Eye (tissue), 1 donor: ENCODE measurements around the gene HSD17B8.

Source experiments
- DNase-seq: peaks from one replicate; pipeline ENCODE4 v3.0.0-alpha.2; 2015

Gene HSD17B8

DNA sequence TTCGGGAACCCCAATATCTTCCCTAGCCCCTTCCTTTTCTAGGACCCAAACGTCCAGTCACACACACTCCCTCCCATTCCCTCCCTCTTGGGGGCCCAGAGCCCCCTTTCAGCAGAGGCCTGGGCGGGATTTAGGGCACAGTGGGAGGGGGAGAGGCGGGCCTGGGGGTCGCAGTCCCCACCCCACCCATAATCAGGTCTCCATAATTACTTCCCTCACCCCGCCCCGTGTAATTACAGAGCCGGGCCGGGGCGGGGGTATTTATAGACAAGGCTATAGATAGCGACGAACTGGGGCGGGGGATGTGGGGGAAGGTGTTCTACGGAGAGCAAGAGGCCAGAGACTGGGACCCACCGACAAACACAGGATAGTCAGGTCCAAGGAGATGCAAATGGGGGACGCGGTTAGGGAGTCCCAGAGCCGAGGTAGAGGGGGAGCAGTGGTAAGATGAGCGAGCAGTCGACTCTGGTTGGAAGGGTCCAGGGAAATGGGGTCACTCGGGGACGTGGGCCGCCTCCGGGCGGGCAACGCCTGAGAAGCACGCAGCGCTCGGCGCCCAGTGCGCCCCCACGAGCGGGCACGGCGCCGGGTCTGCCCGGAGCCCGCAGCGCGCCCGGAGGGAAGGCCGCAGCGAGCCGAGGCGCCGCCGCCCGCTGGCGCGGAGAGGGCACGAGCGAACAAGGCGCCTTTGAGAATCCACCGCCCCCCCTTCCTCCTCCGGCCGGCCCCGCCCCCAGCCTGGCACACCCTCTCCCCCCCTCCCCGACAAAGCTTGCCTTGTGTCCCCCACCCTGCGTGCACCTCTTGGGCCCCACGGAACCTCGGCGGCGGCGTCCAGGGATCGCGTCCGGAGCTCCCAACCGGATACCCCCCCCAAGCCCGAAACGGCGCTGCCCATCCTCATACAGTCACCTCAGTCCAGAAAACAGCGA lies 11.5 kb upstream of the HSD17B8 start:
- peak; percentile 60 for DNase-seq

DNA sequence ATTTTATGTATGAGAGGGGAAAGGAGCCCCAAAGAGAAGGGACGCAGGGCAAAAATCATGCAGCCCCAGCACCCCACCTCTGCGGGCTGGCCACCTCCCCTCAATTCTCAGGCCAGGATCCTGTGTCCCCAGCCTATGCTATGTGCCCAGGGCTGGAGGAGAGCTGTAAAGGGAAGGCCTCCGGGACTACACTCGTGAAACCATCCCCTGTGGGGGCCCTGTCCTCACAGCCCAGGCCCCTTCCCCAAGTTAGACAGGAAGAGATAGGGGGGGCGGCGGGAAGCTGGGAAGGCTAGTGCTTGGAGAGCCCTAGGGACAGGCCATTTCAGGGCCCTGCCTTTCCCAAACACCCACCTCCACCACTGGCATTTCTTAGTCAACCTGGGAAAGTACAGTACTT lies 10.8 kb upstream of the HSD17B8 start:
- no peak for DNase-seq

DNA sequence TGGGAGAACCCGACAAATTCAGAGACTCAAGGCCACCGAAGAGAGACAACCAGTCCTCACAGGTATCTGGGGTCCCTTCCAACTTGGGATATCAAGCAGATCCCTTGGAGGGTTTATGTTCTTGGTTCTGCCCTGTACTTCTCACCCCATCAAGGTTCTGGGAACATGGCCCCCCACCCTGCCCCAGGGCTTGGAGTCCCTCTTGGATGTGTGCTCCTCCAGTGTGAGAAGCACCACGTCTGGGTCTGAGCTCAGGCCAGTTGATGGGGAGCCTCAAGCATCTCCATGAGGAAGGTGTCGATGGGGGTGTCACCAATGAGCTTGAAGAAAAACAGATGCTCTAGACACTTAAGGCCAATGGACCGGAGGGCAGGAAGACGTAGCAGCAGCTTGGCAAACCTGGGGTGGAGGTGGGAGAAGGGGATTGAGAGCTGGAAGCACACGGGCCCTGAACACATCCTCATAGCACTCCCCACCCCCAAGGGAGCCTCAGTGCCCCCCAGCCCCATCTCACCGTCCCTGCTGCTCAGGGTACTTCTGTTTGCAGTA lies 9.9 kb upstream of the HSD17B8 start:
- DNase-seq, result no peak

DNA sequence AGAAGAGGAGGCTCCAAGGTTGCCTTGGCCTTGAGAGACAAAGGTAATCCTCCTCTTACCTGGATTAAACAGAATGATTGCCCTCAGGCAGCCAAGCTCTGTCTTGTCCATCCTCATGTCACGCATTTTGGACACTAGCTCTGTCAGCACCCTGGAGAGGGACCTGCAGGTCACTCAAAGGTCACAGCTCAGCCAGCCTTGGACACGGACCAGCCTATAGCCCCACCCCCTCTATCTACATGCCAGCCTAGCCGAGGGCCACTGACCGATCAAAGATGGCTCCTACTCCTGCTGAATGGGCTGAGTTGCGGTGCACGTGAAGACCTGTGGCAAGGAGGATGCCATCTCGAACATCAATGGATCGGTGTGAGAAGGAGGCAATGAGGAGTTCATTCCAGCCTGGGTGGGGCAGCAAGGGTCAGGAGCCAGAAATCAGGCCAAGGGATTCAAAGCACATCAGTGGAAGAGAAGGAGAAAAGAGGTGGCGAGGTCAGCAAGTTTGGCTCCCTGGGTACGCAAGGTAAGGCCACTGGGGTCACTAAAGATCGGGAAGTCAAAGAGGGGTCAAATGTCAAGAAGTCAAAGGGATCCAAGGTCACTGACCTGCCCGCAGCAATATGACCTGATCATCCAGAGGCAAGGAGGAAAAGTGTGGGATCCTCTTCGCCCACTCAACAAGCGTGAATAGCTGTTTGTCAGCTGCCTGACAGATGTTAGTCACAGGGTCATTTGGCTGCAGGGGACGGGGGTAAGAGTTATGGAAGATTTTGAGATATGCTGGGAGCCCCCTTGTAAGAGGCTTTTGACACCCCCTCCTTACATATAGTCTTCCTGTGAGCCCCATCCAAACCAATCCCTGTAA lies 8.9 kb upstream of the HSD17B8 start:
- DNase-seq, result no peak

DNA sequence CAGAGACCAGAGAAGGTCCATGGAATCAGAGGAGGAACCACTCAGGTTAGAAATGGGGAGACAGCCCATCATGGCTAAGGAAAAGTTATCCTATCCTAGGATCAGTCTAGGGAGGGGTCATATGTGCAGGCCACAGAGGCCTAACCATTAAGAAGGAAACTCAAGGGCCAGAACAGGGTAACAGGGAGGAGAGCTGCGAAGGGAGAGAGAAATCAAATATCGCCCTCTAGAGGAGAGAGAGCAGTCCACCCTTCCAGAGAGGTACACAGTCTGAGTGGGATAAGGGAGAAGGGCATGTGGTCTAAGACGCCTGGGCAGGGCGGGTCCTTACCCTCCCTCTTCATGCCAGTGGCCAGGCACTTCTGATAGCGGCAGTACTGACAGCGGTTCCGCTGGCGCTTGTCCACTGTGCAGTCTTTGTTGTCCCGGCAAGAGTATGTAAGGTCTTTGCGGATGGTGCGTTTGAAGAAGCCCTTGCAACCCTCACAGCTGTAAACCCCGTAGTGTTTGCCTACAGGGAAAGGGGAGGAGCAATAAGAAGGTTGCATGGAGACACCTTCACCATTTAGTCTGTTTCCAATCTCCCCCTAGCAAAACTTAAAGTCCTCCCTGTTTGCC lies 6.9 kb upstream of the HSD17B8 start:
- DNase-seq, result peak; percentile 69

DNA sequence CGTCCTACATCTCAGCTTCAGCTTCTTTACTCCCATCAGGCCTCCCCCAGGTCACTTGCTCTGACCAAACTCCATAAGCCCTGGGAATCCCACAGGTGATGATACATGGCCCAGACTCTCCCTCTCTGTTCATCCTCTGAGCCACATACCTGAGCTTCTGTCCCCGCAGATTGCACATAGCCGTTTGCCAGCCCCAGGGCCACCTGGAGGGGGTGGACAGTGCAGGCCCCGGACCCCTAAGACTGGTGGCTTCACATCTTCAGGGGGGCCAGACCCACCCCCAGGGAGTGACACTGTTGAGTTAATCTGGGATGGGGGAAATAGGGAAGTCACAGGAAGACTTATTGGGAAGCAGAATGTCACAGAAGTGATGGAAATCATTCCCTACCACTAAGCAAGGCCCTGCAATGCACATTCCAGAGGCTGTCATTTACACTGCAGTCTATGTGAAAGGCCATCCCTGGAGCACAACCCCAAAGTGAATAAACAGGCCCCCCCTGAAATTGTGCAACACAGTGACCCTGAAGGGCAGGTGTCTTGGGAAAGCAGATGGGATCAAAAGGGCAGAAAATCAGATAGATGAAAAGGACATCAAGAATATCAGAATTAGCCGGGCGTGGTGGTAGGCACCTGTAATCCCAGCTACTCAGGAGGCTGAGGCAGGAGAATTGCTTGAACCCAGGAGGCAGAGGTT lies 6.1 kb upstream of the HSD17B8 start:
- no peak for DNase-seq

DNA sequence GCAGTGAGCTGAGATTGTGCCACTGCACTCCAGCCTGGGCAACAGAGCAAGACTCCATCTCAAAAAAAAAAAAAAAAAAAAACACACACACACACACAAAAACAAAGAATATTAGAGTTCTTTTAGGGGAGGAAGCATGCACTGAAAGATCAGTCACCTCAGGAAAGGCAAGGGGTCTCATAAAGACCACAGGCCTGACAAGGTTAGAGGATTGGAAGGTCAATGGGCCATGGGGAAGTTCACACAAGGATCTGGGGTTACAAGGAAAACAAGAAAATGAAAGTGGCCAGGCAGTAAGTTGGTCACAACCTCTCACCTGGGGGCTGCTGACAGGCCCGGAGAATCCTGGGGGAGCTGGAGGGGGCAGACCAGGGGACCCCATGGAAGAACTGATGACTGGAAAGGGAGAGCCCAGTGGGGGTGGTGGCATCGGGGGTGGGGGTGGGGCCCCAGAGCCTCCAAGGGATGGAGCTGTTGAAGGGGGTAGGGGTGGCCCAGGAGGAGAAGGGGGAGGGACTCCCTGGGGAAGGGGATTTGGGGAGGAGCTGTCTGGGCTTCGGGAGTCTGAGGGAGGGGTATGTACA lies 5.5 kb upstream of the HSD17B8 start:
- DNase-seq, result no peak

DNA sequence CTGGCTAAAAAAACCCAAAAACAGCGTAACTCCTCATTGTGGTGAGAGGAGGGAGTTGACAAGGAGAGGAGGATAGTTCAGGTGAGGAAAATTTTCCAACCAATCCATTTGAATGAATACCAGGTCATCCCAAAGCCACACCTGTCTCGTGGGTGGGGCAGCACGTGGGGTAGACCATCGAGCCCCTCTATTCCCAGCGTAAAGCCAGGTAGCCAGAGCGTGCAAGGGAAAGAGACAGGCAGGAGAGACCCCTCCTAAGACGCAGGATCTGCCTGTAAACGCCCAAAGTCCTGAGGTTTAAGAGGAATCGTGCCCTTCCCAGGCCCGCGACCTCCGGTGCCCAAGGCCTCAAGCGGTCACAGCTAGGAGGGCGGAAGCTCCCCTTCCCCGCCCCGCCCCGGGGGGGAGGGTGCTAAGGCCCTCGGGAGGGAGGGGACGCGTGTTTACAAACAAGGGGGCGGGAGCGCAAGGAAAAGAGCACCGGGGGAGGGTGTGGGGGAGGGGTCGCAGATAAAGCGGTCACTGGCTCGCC lies 4.7 kb upstream of the HSD17B8 start:
- DNase-seq, result no peak

DNA sequence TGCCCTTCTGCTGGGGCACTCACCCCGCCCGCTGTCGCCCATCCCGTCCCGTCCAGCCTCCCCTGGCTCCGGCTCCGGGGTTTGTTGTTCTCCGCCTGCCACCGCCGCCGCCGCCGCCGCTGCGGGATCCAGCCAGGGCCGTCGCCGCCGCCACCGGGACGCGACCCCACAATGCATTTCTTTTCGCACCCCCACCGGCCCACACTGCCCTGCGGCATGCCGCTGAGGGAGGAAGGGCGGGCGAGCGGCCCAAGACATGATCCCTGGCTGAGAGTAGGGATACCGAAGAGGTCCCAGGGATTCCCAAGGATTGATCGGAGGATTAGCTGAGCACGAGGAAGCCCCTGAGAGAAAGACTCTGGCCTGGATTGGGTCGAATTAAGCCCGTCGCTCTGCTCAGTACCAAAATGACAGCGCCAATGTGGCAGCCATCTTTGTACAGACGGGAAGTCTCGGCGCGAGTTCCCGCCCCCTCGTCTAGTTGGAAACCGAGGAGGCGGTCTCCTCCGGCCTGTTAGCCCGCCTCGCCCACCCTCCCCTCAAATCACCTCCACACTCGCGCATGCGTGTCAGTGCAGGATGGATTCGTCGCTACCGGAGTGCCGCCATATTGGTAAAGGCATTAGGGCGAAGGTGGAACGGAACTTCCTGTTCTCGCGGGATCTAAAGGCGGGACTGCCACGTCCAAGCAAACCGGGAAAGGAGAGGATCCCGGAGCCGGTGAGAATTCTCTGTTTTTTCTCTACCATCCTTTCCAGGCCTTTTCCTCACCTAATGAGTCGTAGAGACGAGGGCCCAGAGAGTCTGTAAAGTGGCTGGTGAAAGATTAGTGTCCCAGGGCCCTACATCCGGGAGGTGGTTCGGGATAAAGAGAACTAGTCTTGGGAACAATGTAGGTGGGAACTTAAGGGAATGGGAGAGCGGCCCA lies 4.0 kb upstream of the HSD17B8 start, which contains the start of the genes RXRB and SLC39A7:
Gene RXRB (minus strand): TSS at position 447 of the 928 bp plus-strand sequence. CDS start 189 bp downstream, at position 258.
Gene SLC39A7 (plus strand): TSS at position 649 of the 928 bp plus-strand sequence. CDS start 379 bp downstream, outside the sequence.
- DNase-seq, result peak; percentile 100

DNA sequence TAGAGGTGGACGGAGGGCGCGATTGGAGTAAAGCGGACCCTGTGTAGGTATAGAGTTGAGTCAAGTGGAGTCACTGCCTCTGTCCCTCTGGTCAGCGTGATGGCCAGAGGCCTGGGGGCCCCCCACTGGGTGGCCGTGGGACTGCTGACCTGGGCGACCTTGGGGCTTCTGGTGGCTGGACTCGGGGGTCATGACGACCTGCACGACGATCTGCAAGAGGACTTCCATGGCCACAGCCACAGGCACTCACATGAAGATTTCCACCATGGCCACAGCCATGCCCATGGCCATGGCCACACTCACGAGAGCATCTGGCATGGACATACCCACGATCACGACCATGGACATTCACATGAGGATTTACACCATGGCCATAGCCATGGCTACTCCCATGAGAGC lies 3.3 kb upstream of the HSD17B8 start:
- no peak for DNase-seq

DNA sequence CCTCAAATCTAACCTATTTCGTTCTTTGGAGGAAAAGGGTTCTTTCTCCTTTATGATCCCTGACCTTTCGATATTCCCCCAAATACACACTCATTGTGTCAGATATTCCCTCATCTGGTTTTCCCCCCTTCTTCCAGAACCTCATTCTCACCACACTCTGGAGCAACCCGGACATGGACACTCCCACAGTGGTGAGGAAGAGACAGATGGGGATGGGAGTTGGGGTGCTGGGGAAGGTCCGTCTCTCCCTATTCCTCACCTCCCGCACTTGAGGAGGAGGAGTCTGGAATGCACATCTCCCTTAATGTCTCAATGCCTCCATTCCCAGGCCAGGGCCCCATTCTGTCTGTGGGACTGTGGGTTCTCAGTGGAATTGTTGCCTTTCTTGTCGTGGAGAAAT lies 2.5 kb upstream of the HSD17B8 start:
- no peak for DNase-seq

DNA sequence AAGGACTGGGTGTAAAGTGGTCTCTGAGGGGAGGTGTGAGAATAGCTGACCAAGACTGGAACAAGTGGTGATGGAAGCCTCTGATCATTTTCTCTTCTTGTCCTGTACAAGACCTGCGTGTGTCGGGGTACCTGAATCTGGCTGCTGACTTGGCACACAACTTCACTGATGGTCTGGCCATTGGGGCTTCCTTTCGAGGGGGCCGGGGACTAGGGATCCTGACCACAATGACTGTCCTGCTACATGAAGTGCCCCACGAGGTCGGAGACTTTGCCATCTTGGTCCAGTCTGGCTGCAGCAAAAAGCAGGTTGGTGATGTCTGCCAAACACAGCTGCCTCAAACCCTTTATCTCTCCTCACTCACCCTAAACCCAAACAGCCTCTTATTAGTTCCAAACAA lies 1.7 kb upstream of the HSD17B8 start:
- DNase-seq, result no peak

DNA sequence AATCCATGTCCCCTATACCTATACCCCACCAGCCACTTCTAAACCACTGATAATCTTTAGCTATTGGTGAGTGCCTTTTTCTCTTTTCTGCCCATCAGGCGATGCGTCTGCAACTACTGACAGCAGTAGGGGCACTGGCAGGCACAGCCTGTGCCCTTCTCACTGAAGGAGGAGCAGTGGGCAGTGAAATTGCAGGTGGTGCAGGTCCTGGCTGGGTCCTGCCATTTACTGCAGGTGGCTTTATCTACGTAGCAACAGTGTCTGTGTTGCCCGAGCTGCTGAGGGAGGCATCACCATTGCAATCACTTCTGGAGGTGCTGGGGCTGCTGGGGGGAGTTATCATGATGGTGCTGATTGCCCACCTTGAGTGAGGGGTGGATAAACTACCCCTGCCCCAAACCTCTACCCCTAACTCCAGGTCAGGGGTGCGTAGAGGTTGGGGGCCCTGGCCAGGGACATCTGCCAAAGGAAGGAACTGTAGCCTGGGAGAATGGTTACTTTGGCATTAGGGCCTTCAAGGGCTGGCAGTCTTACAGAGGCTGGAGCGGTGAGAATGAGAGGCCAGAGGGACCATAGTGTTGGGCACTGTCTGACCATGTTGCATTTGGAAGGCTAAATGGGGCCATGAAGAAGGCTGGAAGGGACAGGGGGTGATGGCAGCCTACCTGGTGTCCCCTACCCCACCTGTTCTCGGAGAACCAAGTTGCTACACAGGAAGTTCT lies 851 bp upstream of the HSD17B8 start:
- DNase-seq, result no peak

DNA sequence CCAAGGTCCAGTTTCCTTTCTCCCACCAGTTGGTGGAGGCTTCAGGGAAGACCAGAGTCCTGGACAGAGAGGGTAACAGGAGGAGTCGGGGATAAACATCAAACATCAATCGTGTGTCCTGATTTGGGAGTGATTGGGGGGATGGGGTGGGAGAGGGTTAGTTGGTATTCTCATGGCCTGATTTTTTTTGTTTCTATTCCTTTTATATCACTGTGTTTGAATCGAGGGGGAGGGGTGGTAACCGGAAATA lies 365 bp upstream of the HSD17B8 start:
- no peak for DNase-seq

DNA sequence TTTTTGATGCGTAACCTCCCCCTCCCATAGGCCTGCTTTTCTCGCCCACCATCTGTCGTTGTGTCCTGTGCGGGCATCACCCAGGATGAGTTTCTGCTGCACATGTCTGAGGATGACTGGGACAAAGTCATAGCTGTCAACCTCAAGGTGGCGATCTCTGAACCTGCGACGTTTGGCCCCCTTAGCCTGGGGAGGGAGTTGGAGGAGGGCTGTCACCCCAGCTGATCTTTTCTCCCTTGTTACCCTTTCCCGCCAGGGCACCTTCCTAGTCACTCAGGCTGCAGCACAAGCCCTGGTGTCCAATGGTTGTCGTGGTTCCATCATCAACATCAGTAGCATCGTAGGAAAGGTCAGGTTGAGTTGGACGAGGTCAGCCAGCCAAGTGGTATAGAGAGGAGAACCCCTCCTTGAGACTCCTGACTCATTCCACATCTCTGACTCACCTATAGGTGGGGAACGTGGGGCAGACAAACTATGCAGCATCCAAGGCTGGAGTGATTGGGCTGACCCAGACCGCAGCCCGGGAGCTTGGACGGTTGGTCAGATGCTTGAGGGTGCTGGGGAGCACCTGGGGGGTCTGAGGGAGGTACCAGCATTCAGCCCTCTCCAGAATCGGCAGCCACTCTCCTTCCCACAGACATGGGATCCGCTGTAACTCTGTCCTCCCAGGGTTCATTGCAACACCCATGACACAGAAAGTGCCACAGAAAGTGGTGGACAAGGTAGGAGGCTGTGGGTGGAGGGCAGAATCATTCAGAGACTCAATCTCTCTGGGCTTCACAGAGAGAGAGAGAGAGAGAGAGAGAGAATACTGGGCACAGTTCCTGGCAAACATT lies 954 bp downstream of the HSD17B8 start:
- peak; percentile 54 for DNase-seq

DNA sequence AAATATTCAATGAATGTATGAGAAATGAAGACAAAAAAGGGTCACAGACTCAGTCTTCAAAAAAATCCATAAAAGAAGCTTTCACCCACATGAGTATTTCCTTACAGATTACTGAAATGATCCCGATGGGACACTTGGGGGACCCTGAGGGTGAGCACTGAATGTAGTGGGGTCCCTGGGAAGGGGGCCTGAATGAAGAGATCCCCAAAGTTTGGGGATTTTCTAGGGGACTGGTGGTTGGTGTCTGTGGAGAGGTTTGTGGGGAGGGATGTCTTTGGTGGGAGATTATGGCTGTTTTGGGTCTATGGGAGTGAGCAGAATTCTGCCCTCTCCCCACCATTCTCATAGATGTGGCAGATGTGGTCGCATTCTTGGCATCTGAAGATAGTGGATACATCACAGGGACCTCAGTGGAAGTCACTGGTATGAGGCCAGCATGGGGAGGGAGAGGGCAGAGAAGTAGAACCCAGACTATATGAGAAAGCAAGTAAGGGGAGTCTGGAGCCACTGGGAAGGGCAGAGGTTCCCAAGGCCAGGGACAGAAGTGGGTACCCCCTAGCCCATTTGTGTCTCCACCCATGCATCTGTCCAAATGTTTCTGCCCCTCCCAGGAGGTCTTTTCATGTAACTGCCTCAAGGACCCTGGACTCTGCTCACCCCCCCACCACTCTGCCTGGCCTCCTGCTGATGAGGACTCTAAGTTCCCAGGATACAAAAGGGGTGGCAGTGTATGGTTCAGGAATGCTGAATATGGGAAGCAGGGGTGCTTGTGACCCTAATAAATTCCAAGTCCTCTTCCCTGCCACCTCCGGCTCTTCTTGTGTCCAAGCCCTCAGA lies 1.8 kb downstream of the HSD17B8 start:
- no peak for DNase-seq

DNA sequence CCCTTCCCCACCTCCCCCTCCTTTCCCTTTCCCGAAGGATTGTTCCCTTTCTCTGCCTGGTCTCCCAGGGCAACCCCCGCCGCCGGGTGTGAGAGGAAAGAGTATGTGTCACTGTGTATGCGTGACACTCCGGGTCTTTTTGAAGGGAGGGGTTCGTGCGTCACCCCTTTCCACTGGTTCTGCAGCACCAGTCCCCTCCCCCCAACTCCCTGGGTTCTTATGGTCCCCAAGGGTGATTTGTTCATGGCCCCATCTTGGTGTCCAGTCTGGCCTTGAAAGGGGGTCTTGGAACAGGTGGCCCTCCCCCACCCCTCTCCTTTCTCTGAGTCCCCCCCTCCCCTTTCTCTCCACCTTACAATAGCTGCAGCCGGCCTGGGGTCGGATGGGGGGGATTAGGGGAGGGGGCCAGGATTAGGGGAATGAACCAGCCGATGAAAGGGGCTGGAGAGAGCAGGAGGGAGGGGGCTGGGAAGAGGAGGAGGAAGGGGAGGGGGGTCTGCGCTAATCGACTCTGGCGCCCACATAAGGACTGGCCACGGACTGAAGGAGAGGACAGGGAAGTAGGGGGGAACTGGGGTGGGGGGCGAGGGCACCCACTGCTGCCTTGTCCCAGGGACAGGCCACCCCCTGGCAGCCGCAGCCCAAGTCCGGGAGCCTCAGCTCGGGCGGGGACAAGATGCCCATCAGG lies 2.6 kb downstream of the HSD17B8 start:
- DNase-seq, result peak; percentile 83
